Activated gamma-delta T cell treated with Interleukin-2 at 50 U/mL for 16 hours (primary cell): ENCODE results near the gene PSG3.
A peak's percentile ranks its signal among the peaks of the same experiment; 100 is the strongest.
"Not testable (repeated sequence)": the region's sequence is repeated elsewhere in the genome, so short reads cannot be mapped to it uniquely, and the experiment has no call there.

Source experiments
- DNase-seq: peaks from one replicate; pipeline ENCODE4 v3.0.0-alpha.2; 2020

PSG3 gene

GRCh38 chr19:42740381-42740780, at the start of gene PSG3:
PSG3 (minus strand) TSS chr19:42740481; CDS start chr19:42740384, 97 bp downstream.
- DNase-seq: not testable (repeated sequence)

- not testable (repeated sequence) for DNase-seq
Measured at GRCh38 chr19:42788766-42789165, 48.5 kb upstream of the PSG3 start.

GRCh38 chr19:42787766-42788165, 47.5 kb upstream of the PSG3 start:
- not testable (repeated sequence) for DNase-seq

- DNase-seq: peak; percentile 15
Measured at GRCh38 chr19:42776750-42777612, 36.7 kb upstream of the PSG3 start.

GRCh38 chr19:42774510-42775158, 34.4 kb upstream of the PSG3 start:
- DNase-seq: not testable (repeated sequence)

- DNase-seq: not testable (repeated sequence)
Measured at GRCh38 chr19:42767319-42767718, 27.0 kb upstream of the PSG3 start.

GRCh38 chr19:42766871-42767270, 26.6 kb upstream of the PSG3 start:
- DNase-seq: not testable (repeated sequence)

- DNase-seq: no peak
Measured at GRCh38 chr19:42764836-42765235, 24.6 kb upstream of the PSG3 start.

GRCh38 chr19:42762789-42763188, 22.5 kb upstream of the PSG3 start:
- DNase-seq: no peak

GRCh38 chr19:42761924-42762295, 21.6 kb upstream of the PSG3 start:
- DNase-seq: not testable (repeated sequence)

- not testable (repeated sequence) for DNase-seq
Measured at GRCh38 chr19:42760954-42761923, 21.0 kb upstream of the PSG3 start.

GRCh38 chr19:42758667-42759066, 18.4 kb upstream of the PSG3 start:
- DNase-seq: not testable (repeated sequence)

- DNase-seq: not testable (repeated sequence)
Measured at GRCh38 chr19:42752246-42752645, 12.0 kb upstream of the PSG3 start.

- DNase-seq: not testable (repeated sequence)
Measured at GRCh38 chr19:42741726-42742607, 1.7 kb upstream of the PSG3 start.

- DNase-seq: not testable (repeated sequence)
Measured at GRCh38 chr19:42737581-42738011, 2.7 kb downstream of the PSG3 start.

- DNase-seq: not testable (repeated sequence)
Measured at GRCh38 chr19:42728341-42728740, 11.9 kb downstream of the PSG3 start.

- DNase-seq: not testable (repeated sequence)
Measured at GRCh38 chr19:42714000-42714399, 26.3 kb downstream of the PSG3 start.

GRCh38 chr19:42712753-42713152, 27.5 kb downstream of the PSG3 start:
- DNase-seq: not testable (repeated sequence)

GRCh38 chr19:42710986-42711385, 29.3 kb downstream of the PSG3 start:
- not testable (repeated sequence) for DNase-seq

GRCh38 chr19:42697884-42698283, 42.4 kb downstream of the PSG3 start:
- DNase-seq: no peak

GRCh38 chr19:42695811-42696503, 44.3 kb downstream of the PSG3 start:
- no peak for DNase-seq
